ENCODE measurements around the gene P4HTM. TPM values are rescaled to one million over a fixed set of nuclear protein-coding genes. Genes with fewer than 3 reads are reported as not detected.

Gene P4HTM
- total and polyA plus RNA-seq, 2 of the 4 experiments (the other 2 are of a cell fraction): 10.4 to 26.1 TPM

GRCh38 chr3:48960841-48961413, 29.1 kb upstream of the P4HTM start:
- no peaks in the 10 kb centered on the region for H3K27me3 ChIP-seq (ENCODE audit: control insufficient read depth, insufficient read depth, low read length)
- no peak overlapping the region for H3K23ac ChIP-seq (ENCODE audit: low read depth, low read length)
- H2BK5ac ChIP-seq (ENCODE audit: low read depth, low read length, poor library complexity, severe bottlenecking): no peak overlapping the region
- H4K8ac ChIP-seq (ENCODE audit: low read depth in 2 of 2, low read length in 2 of 2): no peak overlapping the region
- no peak overlapping the region for H3K14ac ChIP-seq (replicated peaks; ENCODE audit: low read depth, low read length)
- in situ Hi-C loops (cut with MboI; ENCODE audit: low sequenced_read_pairs) (no loop called here), intact Hi-C loops (cut with micrococcal nuclease) (no loop called here), dilution Hi-C loops (cut with HindIII; ENCODE audit: low sequenced_read_pairs, unreplicated experiment) (no loop called here)
- no TSS peak for BruUV-seq (replicated peaks)
- no peak overlapping the region for H3K27ac ChIP-seq (ENCODE audit: insufficient read depth, low read length)
- no peak overlapping the region for H2AK5ac ChIP-seq (ENCODE audit: low read depth, low read length)
- H4K20me1 ChIP-seq (ENCODE audit: insufficient read depth, low read length): no peaks in the 10 kb centered on the region; the same call in none of the 2 replicates
- H2AFZ ChIP-seq (replicated peaks; ENCODE audit: low read length, poor library complexity): no peak overlapping the region
- peaks cover 2% of the 10 kb centered on the region; the same call in 1 of the 2 replicates for H3K4me1 ChIP-seq (ENCODE audit: control insufficient read depth, insufficient read depth, low read length)
- H3K4ac ChIP-seq (ENCODE audit: low read depth, low read length): no peak overlapping the region
- no peak overlapping the region for H2BK20ac ChIP-seq (ENCODE audit: low read depth, low read length)
- H2BK15ac ChIP-seq (ENCODE audit: low read depth, low read length): no peak overlapping the region
- H3K56ac ChIP-seq (ENCODE audit: extremely low read depth, insufficient read depth, low read length): no peak overlapping the region
- H3K9me1 ChIP-seq (ENCODE audit: insufficient read depth, low read length): peaks cover 4% of the 10 kb centered on the region
- POLR2A ChIA-PET (ENCODE audit: unreplicated experiment): no interaction called here
- no peak overlapping the region for H2AK9ac ChIP-seq (replicated peaks; ENCODE audit: low read depth, low read length, poor library complexity)
- TF ChIP-seq, protein P1, sequence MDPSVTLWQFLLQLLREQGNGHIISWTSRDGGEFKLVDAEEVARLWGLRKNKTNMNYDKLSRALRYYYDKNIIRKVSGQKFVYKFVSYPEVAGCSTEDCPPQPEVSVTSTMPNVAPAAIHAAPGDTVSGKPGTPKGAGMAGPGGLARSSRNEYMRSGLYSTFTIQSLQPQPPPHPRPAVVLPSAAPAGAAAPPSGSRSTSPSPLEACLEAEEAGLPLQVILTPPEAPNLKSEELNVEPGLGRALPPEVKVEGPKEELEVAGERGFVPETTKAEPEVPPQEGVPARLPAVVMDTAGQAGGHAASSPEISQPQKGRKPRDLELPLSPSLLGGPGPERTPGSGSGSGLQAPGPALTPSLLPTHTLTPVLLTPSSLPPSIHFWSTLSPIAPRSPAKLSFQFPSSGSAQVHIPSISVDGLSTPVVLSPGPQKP (IDR thresholded peaks at IDR 0.05; ENCODE audit: borderline replicate concordance, low read depth, low read length): no peak
- no peak for TF ChIP-seq MXI1 (IDR thresholded peaks at IDR 0.05; ENCODE audit: borderline replicate concordance, low read depth, low read length)
- TF ChIP-seq RFX5 (IDR thresholded peaks at IDR 0.05; ENCODE audit: low read depth, low read length): no peak
- H3K79me1 ChIP-seq (ENCODE audit: low read depth in 1 of 2, low read length in 2 of 2): peaks cover 14 to 48% of the 10 kb centered on the region in 2 experiments
- no peak overlapping the region for H4K5ac ChIP-seq (ENCODE audit: low read depth, low read length)
- no peak overlapping the region for H4K91ac ChIP-seq (ENCODE audit: insufficient read depth, low read depth, low read length)
- WGBS, 2 experiments (ENCODE audit: extremely low coverage in 2 of 2, insufficient read length in 1 of 2): no CpG with 5 or more reads among the region's 4 CpGs
- no peak overlapping the region for H2BK120ac ChIP-seq (ENCODE audit: low read depth, low read length)
- H3K4me2 ChIP-seq (ENCODE audit: low read depth, low read length): no peak overlapping the region
- no peaks in the 10 kb centered on the region for H3K9me3 ChIP-seq (ENCODE audit: control insufficient read depth, insufficient read depth, low read length)
- H3K4me3 ChIP-seq (ENCODE audit: insufficient read depth, low read depth, low read length): no peak overlapping the region
- DNase-seq (no peak), ATAC-seq (ENCODE audit: low read depth) (no peak)
- H3K36me3 ChIP-seq (ENCODE audit: control insufficient read depth, insufficient read depth, low read length): peaks cover 20% of the 10 kb centered on the region
- CTCF ChIA-PET: interaction anchor here (0.6 to 0.7 kb wide), 2 partner anchors 10 to 26 kb away, joined by 4 read pairs; no protein-coding TSS in a partner anchor
- H3K9ac ChIP-seq (ENCODE audit: low read depth, low read length): no peak overlapping the region
- H3K18ac ChIP-seq (ENCODE audit: low read depth, low read length): no peak overlapping the region

Measured in IMR-90 (cell line).